22Rv1 (cell line): ENCODE data around the gene CHD2.

Experiments
- H3K27ac ChIP-seq: fragments of 450-650 bp; 2 replicates; pipeline ENCODE4 v1.5.1; 2017
- CTCF ChIP-seq: fragments of 450-650 bp; IDR thresholded peaks from 2 replicates; pipeline ENCODE4 v1.5.1; 2017; ENCODE audit warnings: mild to moderate bottlenecking
- ZFX ChIP-seq: fragments of 450-650 bp; IDR thresholded peaks from 2 replicates; pipeline ENCODE4 v1.6.1; 2017; ENCODE audit warnings: antibody characterized with exemption, borderline replicate concordance

Gene CHD2

GRCh38 chr15:92903631-92903965, 3.5 kb downstream of the CHD2 start:
- TF ChIP-seq ZFX (no peak), CTCF (no peak)
- H3K27ac ChIP-seq: peak overlapping the region; percentile 99

DNA sequence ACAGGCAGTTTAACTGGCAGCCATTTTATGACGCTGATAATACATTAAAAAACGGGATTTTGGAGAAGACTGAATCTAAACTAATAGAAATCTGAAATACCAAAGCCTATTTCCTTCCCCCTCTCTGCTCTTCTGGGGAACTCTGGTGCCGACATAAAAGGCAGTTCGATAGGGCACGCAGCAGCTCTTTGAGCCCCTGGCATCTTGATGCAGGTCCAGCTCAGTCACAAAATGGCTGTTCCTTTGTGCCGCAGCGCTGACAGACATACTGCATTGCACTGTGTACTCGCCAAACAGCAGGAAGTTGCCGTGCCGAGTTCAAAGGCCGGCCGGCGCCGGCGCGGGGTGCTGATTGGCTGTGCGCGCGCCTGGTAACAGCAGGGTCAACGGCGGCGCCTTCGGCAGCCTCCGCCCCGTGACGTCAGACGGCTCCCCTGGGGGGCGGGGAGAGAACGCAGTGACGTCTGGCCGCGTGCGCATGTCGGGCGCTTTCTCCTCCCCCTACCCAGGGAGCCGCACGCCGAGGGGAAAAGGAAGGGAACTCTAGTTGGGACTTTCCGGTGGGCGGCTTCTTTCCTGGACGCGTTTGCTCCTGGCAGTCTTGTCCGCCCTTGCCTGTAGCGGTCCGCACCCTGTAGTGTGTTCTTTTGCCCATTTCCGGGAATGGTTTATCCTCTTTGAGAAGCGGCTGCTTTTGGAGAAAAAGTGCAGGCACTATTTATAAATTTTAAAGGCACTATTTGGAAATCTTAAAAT, 4.0 kb downstream of the CHD2 start:
- TF ChIP-seq CTCF: no peak
- TF ChIP-seq ZFX: no peak
- H3K27ac ChIP-seq: peak overlapping the region; percentile 99

GRCh38 chr15:92904722-92905571, 4.8 kb downstream of the CHD2 start:
- peak overlapping the region; percentile 99 for H3K27ac ChIP-seq
- TF ChIP-seq ZFX (no peak), CTCF (no peak)

GRCh38 chr15:92906020-92906419, 5.9 kb downstream of the CHD2 start:
- no peak for TF ChIP-seq CTCF
- TF ChIP-seq ZFX: no peak

GRCh38 chr15:92906563-92907081, 6.5 kb downstream of the CHD2 start:
- peak overlapping the region; percentile 99 for H3K27ac ChIP-seq
- TF ChIP-seq ZFX: no peak
- no peak for TF ChIP-seq CTCF

More at GRCh38 chr15:92906020-92906419, 5.9 kb downstream of the CHD2 start:
- peak overlapping the region; percentile 99 for H3K27ac ChIP-seq

DNA sequence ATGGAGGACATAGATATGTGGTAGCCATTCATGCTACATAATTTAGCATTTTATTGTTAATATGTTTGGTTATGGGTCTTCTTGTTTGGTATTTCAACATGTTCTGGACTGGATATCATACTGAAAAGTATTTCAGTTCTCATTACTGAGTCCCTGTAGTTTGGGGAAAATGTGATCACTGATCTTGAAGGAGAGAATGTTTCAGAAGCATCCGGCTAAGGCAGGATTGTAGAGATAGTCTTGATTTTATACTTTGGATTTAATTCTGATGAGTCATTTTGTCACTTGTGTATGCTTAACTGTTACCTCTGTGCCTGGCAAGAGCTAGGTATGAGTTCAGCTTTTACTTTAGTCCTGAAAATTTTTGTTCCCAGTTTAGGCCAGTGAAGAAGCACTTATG, 7.1 kb downstream of the CHD2 start:
- H3K27ac ChIP-seq: peak overlapping the region; percentile 99
- TF ChIP-seq CTCF (no peak), ZFX (no peak)
